Esophagus muscularis mucosa (tissue), 4 donors: ENCODE data around the gene SYAP1. TPM values are rescaled to one million over a fixed set of nuclear protein-coding genes. Genes with fewer than 3 reads are reported as not detected.

Experiments used
- DNase-seq: peaks from one replicate; pipeline ENCODE4 v3.0.0-alpha.2; 2017; ENCODE audit errors: extremely low spot score
- H3K27ac ChIP-seq, 4 donors: fragments of 200-600 bp; sonication (generic); replicated peaks in 1 of 4; 1 replicate in 3 of 4; 2 replicates in 1 of 4; pipeline ENCODE4 v1.5.1; 2016 to 2019; ENCODE audit warnings: mild to moderate bottlenecking in 1 of 4
- H3K27me3 ChIP-seq, 4 donors: fragments of 200-600 bp; sonication (generic); one replicate each; pipeline versions ENCODE4 v1.5.1 to v1.6.0; 2016 to 2019
- H3K36me3 ChIP-seq, 4 donors: fragments of 200-600 bp; sonication (generic); one replicate each; pipeline ENCODE4 v1.5.1; 2016 to 2019
- H3K4me1 ChIP-seq, 4 donors: fragments of 200-600 bp; sonication (generic); one replicate each; pipeline ENCODE4 v1.5.1; 2016 to 2019
- H3K4me3 ChIP-seq, 4 donors: fragments of 200-600 bp; sonication (generic); 1 replicate in 2 of 4; 2 replicates in 2 of 4; pipeline ENCODE4 v1.5.1; 2016 to 2019; ENCODE audit warnings: mild to moderate bottlenecking in 4 of 4, moderate library complexity in 1 of 4
- H3K9me3 ChIP-seq, 4 donors: fragments of 200-600 bp; sonication (generic); 1 replicate in 3 of 4; 2 replicates in 1 of 4; pipeline ENCODE4 v1.5.1; 2016 to 2019
- EP300 ChIP-seq: sonication (generic); formaldehyde crosslinking; IDR thresholded peaks from one replicate; pipeline ENCODE4 v1.6.1; 2017; ENCODE audit warnings: antibody characterized with exemption
- POLR2A ChIP-seq: fragments of 450-650 bp; IDR thresholded peaks from one replicate; pipeline ENCODE4 v1.6.1; 2017; ENCODE audit warnings: antibody characterized with exemption, moderate library complexity, mild to moderate bottlenecking, low read depth
- POLR2AphosphoS5 ChIP-seq, 2 donors: sonication (generic); formaldehyde crosslinking; IDR thresholded peaks; one replicate each; pipeline ENCODE4 v1.6.1; 2017; ENCODE audit warnings: antibody characterized with exemption in 2 of 2
- WGBS: methylation state at CpG from one replicate; pipeline ENCODE4 v1.1.5; 2018; 5-methylcytosine and 5-hydroxymethylcytosine counted together
- intact Hi-C: fragments of 100-400 bp; cut with DNase I; formaldehyde crosslinking; loops from one replicate; pipeline ENCODE4 v1.15.1; 2023
- total RNA-seq, 4 donors: library from RNA; depleted of rRNA; stranded (reverse); fragments of >200 nt; gene quantifications; one replicate each; pipeline versions ENCODE4 v1.1.0 to v1.2.1, GENCODE V29; 2016
- TF ChIP-seq, protein P1 (sequence below), 3 experiments: fragments of 200-600 bp in 2 of 3; fragments of 450-650 bp in 1 of 3; sonication (generic) in 2 of 3; IDR thresholded peaks; one replicate each; pipeline ENCODE4 v1.5.1; 2017 to 2019; ENCODE audit warnings: antibody characterized with exemption in 3 of 3, mild to moderate bottlenecking in 2 of 3, moderate library complexity in 1 of 3

SYAP1 gene
- total RNA-seq, 4 donors from 2014 or later: 22.5 to 30.9 (median 28.5) TPM

DNA sequence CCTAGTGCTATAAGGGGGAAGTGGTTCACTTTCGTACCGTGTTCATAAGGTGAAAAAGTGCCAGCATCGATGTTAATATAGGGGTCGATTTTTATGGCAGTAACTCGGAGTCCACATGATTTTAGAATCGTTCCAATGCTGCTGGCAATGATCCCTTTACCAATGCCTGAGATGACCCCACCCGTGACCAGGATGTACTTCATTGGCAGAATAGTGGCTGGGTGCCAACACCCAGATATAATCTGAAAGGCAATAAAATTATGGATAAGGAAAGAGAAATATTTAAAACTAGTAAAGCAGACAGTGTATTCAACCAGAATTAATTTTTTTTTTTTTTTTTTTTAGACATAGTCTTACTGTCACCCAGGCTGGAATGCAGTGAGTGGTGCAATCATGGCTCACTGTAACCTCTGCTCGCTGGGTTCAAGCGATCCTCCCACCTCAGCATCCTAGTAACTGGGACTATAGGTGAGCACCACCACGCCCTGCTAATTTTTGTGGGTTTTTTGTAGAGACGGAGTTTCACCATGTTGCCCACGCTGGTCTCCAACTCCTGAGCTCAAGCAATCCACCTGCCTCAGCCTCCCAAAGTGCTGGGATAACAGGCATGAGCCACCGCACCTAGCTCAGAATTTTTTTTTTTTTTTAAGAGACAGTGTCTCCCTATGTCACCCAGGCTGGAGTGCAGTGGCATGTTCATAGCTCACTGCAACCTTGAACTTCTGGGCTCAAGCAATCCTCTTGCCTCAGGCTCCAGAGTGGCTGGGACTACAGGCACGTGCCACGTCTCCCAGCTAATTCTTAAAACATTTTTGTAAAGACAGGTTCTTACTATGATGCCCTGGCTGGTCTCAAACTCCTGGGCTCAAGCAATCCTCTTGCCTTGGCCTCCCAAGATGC lies 16.5 kb upstream of the SYAP1 start:
- no peak for TF ChIP-seq POLR2A
- TF ChIP-seq, protein P1, sequence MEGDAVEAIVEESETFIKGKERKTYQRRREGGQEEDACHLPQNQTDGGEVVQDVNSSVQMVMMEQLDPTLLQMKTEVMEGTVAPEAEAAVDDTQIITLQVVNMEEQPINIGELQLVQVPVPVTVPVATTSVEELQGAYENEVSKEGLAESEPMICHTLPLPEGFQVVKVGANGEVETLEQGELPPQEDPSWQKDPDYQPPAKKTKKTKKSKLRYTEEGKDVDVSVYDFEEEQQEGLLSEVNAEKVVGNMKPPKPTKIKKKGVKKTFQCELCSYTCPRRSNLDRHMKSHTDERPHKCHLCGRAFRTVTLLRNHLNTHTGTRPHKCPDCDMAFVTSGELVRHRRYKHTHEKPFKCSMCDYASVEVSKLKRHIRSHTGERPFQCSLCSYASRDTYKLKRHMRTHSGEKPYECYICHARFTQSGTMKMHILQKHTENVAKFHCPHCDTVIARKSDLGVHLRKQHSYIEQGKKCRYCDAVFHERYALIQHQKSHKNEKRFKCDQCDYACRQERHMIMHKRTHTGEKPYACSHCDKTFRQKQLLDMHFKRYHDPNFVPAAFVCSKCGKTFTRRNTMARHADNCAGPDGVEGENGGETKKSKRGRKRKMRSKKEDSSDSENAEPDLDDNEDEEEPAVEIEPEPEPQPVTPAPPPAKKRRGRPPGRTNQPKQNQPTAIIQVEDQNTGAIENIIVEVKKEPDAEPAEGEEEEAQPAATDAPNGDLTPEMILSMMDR (IDR thresholded peaks at IDR 0.05): no peak
- TF ChIP-seq EP300: no peak
- no peak for TF ChIP-seq POLR2AphosphoS5 (IDR thresholded peaks at IDR 0.05)
- H3K9me3 ChIP-seq: no peaks in the 10 kb centered on the region
- peaks cover 0 to 24% (median 1%) of the 10 kb centered on the region in 4 donors for H3K36me3 ChIP-seq
- WGBS: 92% methylated on average over 15 of the region's 15 CpGs
- DNase-seq: no peak
- H3K27me3 ChIP-seq: no peaks in the 10 kb centered on the region
- H3K27ac ChIP-seq: no peak overlapping the region
- H3K4me1 ChIP-seq: no peaks in the 10 kb centered on the region
- intact Hi-C loops: no loop called here
- H3K4me3 ChIP-seq: no peak overlapping the region

DNA sequence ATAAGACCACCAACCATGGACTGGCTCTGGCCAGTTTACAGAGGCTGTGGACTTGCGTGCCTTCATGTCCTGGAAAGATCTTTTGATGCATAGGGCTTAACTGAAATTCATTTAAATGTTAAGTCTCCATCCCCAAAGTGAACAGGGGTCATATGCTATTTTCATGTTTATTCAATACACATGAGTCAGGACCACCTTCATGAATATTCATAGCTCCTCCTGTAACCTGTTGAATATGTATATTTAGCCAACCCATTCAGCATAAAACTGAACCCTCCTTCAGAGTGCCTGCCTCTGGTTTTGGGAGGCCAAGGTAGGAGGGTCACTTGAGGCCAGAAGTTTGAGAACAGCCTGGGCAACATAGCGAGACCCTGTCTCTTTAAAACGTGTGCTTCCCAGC lies 14.0 kb upstream of the SYAP1 start:
- TF ChIP-seq POLR2A: no peak
- no peak for TF ChIP-seq EP300
- no peak for TF ChIP-seq POLR2AphosphoS5 (IDR thresholded peaks at IDR 0.05)
- TF ChIP-seq, protein P1 (IDR thresholded peaks at IDR 0.05): no peak
- DNase-seq: no peak
- no peak overlapping the region for H3K27ac ChIP-seq
- H3K9me3 ChIP-seq: no peaks in the 10 kb centered on the region
- no peaks in the 10 kb centered on the region for H3K27me3 ChIP-seq
- intact Hi-C loops: no loop called here
- 84% methylated on average over 3 of the region's 3 CpGs for WGBS
- H3K4me3 ChIP-seq: no peak overlapping the region
- peaks cover 0 to 15% (median 0%) of the 10 kb centered on the region in 4 donors for H3K36me3 ChIP-seq
- H3K4me1 ChIP-seq: no peaks in the 10 kb centered on the region

DNA sequence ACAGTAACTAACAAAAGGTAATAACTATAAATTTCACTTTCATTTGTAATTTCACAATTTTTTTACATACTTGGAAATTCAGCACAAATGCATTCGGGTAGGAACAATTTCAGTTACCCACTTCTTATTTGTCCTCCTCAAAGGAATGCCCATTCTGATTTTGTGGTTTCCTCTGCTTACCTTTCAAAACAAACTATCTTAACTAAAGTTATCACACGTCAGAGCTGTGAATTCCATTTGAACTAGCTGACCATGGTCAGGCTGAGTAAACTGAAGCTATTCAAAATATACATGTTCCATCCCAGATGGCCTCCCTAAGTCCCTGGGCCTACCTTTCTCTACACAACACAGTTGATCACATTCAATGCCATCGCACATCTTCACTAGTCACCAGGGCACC lies 11.4 kb upstream of the SYAP1 start:
- Histone ChIP-seq H3K4me1 (peaks cover 0 to 19% (median 5%) of the 10 kb centered on the region in 4 donors), H3K27me3 (peaks cover 0 to 9% (median 0%) of the 10 kb centered on the region in 4 donors), H3K4me3 (no peak overlapping the region), H3K27ac (no peak overlapping the region), H3K36me3 (peaks cover 0 to 9% (median 0%) of the 10 kb centered on the region in 4 donors), H3K9me3 (no peaks in the 10 kb centered on the region)
- no peak for DNase-seq
- WGBS: 79% methylated on average over 3 of the region's 3 CpGs
- TF ChIP-seq EP300 (no peak), POLR2A (no peak), POLR2AphosphoS5 (IDR thresholded peaks at IDR 0.05) (no peak)
- TF ChIP-seq, protein P1 (IDR thresholded peaks at IDR 0.05): no peak
- intact Hi-C loops: no loop called here

DNA sequence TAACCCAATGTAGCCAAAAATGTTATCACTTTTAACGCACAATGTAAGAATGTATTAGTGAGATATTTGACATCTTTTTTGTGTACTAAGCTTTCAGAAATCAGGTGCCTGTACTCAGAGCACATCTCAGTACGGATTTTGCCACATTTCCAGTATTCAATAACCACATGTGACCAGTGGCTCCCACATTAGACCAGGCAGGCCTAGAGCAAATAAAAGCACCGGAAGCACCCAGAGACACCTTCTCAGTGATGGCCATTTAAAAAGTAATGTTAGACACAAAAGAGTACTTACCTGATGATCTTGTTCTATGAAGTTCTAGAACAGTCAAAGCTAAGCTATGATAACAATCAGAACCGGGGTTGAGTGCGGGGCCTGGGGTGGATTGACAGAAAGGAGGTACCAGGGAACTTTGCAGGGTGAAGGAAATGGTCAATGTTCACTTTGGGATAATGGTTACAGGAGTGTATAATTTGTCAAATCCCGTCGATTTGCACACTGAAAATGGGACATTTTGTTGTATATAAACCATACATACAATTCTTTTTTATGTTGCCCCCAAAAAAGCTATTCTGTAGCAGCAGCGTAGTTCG lies 8.1 kb upstream of the SYAP1 start:
- intact Hi-C loops: loop anchor here (10.0 kb wide), 2 partner anchors 163 to 857 kb away; partner anchors contain the start of genes AP1S2 and RBBP7
- Histone ChIP-seq H3K27me3 (peaks cover 0 to 9% (median 0%) of the 10 kb centered on the region in 4 donors), H3K27ac (peak overlapping the region; percentile 87 to 90 (median 89)), H3K4me3 (peak overlapping the region; percentile 74 to 79 (median 76)), H3K36me3 (peaks cover 0 to 9% (median 0%) of the 10 kb centered on the region in 4 donors), H3K9me3 (no peaks in the 10 kb centered on the region), H3K4me1 (peaks cover 0 to 23% (median 8%) of the 10 kb centered on the region in 4 donors)
- DNase-seq: no peak
- no peak for TF ChIP-seq POLR2A
- TF ChIP-seq, protein P1 (IDR thresholded peaks at IDR 0.05): no peak
- no peak for TF ChIP-seq POLR2AphosphoS5 (IDR thresholded peaks at IDR 0.05)
- no peak for TF ChIP-seq EP300
- WGBS: 49% methylated on average over 9 of the region's 9 CpGs
